Measurements from ENCODE around the gene KCNE1.
A peak's percentile ranks its signal among the peaks of the same experiment; 100 is the strongest.
"Not testable (repeated sequence)": the region's sequence is repeated elsewhere in the genome, so short reads cannot be mapped to it uniquely, and the experiment has no call there.

KCNE1 gene

DNA sequence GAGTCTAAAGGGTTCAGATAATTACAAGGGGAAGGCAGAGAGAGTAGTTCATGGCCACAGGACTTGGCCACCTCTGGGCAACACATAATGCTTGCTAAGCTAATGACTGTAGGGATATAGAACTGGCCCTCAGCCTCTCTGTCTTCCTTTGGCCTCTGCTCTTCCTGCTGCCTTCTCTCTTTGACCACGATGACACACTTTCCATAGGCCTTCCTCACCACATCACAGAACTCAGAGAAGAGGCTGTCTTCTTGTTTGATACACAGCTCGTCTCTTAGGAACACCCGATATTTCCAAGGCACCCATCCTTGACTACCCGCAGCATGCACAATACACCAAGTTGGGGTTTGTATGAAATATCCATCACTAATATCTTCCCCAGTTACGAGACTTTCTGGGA is 111.5 kb downstream of the KCNE1 start:
- not testable (repeated sequence) for H3K4me3 ChIP-seq (ENCODE audit: low read depth in 1 of 2, low read length in 2 of 2); H3K4me2 ChIP-seq (ENCODE audit: insufficient read depth, low read length); H3K9ac ChIP-seq (ENCODE audit: low read depth, low read length); H3K36me3 ChIP-seq (ENCODE audit: insufficient read depth, low read length); H3K79me2 ChIP-seq (ENCODE audit: insufficient read depth, low read length); DNase-seq; H2AFZ ChIP-seq (ENCODE audit: low read depth, low read length); H3K27me3 ChIP-seq (ENCODE audit: insufficient read depth, low read length, poor library complexity); H4K20me1 ChIP-seq (ENCODE audit: insufficient read depth, low read length); H3K9me3 ChIP-seq (ENCODE audit: insufficient read depth, low read length, severe bottlenecking); H3K4me1 ChIP-seq (ENCODE audit: insufficient read depth, low read length); H3K27ac ChIP-seq (ENCODE audit: low read length)
- peak; percentile 42; the same call in 1 of the 3 replicates for ATAC-seq (ENCODE audit: insufficient read depth, low read depth)

Measured in DND-41 (cell line).